GM12875 (cell line): ENCODE results near the gene ZNF674.

Source experiments
- H3K4me3 ChIP-seq: one replicate; pipeline ENCODE4 v1.5.1; 2011; ENCODE audit warnings: low read depth, low read length, control low read depth
- TF ChIP-seq, protein P1 (sequence below): IDR thresholded peaks from 2 replicates; pipeline ENCODE4 v1.5.1; 2011; ENCODE audit warnings: low read depth, mild to moderate bottlenecking, control low read depth, inconsistent platforms, low read length, moderate library complexity, borderline replicate concordance; ENCODE audit not compliant: insufficient read depth

ZNF674 gene

DNA sequence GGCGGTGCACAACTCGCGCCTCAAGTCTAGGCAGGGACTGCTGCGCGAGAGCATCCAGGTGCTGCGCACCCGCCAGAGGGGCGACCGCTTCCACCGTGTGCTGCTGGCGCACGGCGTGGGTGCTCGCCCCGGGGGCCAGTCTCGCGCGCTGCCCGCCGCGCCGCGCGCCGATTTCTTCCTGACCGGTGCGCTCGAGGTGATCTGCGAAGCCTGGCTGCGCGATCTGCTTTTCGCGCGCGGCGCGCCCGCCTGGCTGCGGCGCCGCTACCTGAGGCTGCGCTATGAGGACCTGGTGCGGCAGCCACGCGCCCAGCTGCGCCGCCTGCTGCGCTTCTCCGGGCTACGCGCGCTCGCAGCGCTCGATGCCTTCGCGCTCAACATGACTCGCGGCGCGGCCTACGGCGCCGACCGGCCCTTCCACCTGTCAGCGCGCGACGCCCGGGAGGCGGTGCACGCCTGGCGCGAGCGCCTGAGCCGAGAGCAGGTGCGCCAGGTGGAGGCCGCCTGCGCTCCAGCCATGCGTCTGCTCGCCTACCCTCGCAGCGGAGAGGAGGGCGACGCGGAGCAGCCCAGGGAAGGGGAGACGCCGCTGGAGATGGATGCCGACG lies 29.7 kb upstream of the ZNF674 start:
- peak overlapping the region; percentile 72 for H3K4me3 ChIP-seq
- TF ChIP-seq, protein P1, sequence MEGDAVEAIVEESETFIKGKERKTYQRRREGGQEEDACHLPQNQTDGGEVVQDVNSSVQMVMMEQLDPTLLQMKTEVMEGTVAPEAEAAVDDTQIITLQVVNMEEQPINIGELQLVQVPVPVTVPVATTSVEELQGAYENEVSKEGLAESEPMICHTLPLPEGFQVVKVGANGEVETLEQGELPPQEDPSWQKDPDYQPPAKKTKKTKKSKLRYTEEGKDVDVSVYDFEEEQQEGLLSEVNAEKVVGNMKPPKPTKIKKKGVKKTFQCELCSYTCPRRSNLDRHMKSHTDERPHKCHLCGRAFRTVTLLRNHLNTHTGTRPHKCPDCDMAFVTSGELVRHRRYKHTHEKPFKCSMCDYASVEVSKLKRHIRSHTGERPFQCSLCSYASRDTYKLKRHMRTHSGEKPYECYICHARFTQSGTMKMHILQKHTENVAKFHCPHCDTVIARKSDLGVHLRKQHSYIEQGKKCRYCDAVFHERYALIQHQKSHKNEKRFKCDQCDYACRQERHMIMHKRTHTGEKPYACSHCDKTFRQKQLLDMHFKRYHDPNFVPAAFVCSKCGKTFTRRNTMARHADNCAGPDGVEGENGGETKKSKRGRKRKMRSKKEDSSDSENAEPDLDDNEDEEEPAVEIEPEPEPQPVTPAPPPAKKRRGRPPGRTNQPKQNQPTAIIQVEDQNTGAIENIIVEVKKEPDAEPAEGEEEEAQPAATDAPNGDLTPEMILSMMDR, result peak; percentile 17; the same call in 1 of the 2 replicates

DNA sequence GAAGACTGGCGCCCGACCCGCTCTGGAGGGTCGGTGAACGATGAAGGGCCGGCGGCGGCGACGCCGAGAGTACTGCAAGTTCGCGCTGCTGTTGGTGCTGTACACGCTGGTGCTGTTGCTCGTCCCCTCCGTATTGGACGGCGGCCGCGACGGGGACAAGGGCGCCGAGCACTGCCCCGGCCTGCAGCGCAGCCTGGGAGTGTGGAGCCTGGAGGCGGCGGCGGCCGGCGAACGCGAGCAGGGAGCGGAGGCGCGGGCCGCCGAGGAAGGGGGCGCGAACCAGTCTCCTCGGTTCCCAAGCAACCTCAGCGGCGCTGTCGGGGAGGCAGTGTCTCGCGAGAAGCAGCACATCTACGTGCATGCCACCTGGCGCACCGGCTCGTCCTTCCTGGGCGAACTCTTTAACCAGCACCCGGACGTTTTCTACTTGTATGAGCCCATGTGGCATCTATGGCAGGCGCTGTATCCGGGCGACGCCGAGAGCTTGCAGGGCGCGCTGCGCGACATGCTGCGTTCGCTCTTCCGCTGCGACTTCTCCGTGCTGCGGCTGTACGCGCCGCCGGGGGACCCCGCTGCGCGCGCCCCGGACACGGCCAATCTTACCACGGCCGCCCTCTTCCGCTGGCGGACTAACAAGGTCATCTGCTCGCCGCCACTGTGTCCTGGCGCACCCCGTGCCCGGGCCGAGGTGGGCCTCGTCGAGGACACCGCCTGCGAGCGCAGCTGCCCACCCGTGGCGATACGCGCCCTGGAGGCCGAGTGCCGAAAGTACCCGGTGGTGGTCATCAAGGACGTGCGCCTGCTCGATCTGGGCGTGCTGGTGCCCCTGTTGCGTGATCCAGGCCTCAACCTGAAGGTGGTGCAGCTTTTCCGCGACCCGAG lies 28.9 kb upstream of the ZNF674 start:
- peak overlapping the region; percentile 72 for H3K4me3 ChIP-seq
- TF ChIP-seq, protein P1, result no peak

DNA sequence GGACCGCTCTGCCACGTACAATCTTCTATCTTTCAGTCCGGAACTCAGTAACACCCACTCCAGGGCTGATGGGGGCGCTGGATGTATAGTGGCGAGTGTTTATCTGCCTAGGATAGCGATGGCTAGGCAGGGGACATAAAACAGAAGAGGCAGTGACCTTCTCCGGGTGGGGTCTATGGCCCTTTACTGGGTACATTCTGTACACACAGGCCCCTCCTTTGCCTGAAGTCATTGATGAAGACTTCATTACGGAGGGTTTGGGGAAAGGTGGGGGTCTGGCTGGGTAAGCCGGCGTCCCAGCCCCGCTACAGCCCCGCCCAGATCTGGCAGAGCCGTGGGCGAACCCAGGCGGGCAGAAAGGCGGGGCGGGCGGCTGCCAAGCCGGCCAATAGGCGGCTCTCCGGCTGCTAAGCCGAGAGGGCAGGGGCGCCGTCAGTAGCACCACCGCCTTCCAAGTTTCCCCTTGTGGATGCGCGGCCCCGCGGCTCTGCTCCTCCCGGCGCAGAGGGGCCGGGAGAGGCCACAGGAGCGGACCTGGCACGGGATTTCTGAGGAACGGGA lies 28.2 kb upstream of the ZNF674 start, which contains the start of gene CHST7:
TSS of gene CHST7 (plus strand) at position 435 of the 561 bp plus-strand sequence. CDS start 167 bp downstream, outside the sequence.
- H3K4me3 ChIP-seq, result peak within 1 kb of the TSS; percentile 72
- TF ChIP-seq, protein P1, result peak; percentile 23; the same call in 1 of the 2 replicates

DNA sequence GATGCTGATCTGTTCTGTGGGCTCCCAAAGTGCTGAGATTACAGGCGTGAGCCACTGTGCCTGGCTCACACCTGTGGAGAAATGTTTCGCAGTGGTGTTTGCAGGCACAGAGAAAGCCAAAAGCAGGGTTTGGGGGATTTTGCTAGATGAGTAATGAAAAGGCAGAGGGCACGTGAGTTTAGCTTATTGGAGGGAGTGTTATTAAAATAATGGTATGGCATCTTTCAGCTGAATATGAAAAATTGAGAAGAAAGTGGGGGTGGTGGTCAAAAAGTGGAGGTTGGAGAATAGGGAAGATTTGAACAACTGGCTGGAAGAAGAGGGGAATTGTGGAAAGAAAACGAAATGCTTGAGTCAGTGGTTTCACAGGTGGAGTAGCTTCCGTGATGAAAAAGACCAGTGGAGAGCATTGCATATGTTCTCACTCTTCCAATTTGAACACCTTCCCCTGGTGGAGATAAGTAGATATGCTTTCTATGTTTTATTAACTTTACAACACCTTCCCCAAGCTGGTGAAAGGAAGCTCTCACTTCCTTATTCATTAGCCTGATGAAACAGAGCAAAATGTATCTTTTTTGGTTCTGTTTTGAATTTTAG lies 27.2 kb upstream of the ZNF674 start:
- TF ChIP-seq, protein P1, result peak; percentile 52
- no peak overlapping the region for H3K4me3 ChIP-seq

DNA sequence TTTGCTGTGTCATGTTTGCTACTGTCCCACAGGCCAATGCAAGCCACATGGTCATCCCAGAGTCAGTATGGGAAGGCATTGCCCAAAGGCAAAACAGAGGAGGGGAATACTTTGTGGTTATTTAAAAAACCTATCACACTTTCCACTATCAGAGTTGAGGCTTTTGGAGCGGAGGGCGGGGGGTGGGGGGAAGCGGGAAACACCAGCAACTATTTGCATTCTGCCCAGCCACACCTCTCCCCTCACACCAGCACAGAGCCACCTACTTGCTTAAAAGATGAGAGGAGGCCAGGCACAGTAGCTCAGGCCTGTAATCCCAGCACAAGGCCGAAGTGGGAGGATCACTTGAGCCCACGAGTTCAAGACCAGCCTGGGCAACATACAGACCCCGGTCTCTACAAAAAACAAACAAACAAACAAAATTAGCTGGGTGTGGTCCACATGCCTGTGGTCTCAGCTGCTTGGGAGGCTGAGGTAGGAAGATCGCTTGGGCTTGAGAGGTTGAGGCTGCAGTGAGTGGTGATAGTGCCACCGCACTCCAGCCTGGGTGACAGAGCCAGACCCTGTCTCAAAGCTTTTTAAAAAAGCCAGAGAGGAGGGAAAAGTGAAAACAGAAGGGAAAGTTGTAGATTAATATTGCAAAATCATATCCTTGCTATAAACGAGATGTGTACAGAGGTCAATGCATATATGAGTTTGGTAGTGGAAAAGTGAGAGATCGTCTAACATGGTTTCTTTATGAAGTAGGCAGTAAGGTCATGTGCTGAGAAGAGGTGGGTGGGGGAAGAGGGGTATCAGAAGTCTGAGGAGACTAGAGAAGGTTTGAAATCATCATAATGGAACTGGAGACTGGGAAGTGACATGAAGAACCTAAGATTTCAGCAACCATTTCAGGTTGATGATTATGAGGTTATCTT lies 26.5 kb upstream of the ZNF674 start:
- no peak overlapping the region for H3K4me3 ChIP-seq
- TF ChIP-seq, protein P1, result no peak

DNA sequence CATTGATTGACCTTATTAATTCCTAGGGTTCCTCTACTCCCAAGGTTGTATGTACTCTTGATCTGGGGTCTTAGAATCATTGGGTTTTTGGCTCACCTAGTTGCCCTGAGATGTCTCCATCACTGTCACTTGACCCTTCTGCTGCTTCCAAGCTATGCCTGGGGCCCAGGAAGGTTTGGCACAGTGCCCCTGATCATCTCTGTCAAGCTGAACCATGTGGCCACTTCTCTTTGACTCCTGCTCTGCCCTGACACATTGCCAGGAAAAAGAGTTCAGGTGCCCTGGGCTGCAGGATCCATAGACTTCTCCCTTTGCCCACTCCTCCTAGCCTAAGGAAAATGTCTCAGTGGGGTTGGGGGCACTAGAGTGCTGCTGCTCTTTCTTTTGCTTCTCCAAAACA lies 24.4 kb upstream of the ZNF674 start:
- no peak overlapping the region for H3K4me3 ChIP-seq
- TF ChIP-seq, protein P1, result no peak
